Mucosa of descending colon (tissue), 3 donors: ENCODE results near the gene NXF2B. TPM values are rescaled to one million over a fixed set of nuclear protein-coding genes. Genes with fewer than 3 reads are reported as not detected.

Experiments used
- ATAC-seq: fragments of 200-7000 bp; cut with Tn5 transposase; one replicate; pipeline ENCODE4 v1.9.1; 2020; ENCODE audit warnings: mild to moderate bottlenecking, moderate library complexity
- DNase-seq, 3 donors: peaks; one replicate each; pipeline ENCODE4 v3.0.0-alpha.2; 2020
- H3K36me3 ChIP-seq: fragments of 200-600 bp; one replicate; pipeline ENCODE4 v1.8.0; 2021; ENCODE audit warnings: low read depth, mild to moderate bottlenecking
- H3K4me1 ChIP-seq: fragments of 200-600 bp; one replicate; pipeline ENCODE4 v1.8.0; 2021; ENCODE audit warnings: low read depth, mild to moderate bottlenecking
- H3K4me3 ChIP-seq: fragments of 200-600 bp; one replicate; pipeline ENCODE4 v1.8.0; 2021; ENCODE audit warnings: mild to moderate bottlenecking
- H3K9me3 ChIP-seq: fragments of 200-600 bp; one replicate; pipeline ENCODE4 v1.8.0; 2021; ENCODE audit warnings: mild to moderate bottlenecking
- CTCF ChIP-seq: fragments of 200-600 bp; IDR thresholded peaks from one replicate; pipeline ENCODE4 v1.8.0; 2022; ENCODE audit warnings: antibody characterized with exemption, mild to moderate bottlenecking
- intact Hi-C, 2 donors: fragments of 100-400 bp; cut with DNase I in 1 of 2; cut with micrococcal nuclease in 1 of 2; formaldehyde crosslinking; loops; one replicate each; pipeline versions ENCODE4 v1.11.0 to v1.11.1; 2022; cut with DNase I, micrococcal nuclease
- total RNA-seq, 3 donors: library from RNA; stranded (reverse); fragmentation: NEBNext Ultra II Directional in 2 of 3; extraction: Animal tissue kit (Norgen Biotek cat#: 25700) in 2 of 3; gene quantifications; one replicate each; pipeline versions ENCODE4 v1.2.1 to v1.2.4, GENCODE V29; 2021 to 2023
- donor health status: DM: no; HTN: no; CAD: no; lungs with moderate emphysema.
- donor health status: DM: no; HTN: no; CAD: no.
- donor health status: DM: no; HTN: yes; CAD: no.

The NXF2B gene
- total RNA-seq, 3 donors from 2014 or later: not detected

GRCh38 chrX:102339312-102340298, 100.2 kb downstream of the NXF2B start:
- intact Hi-C loops: no loop called here
- no peak overlapping the region for H3K4me3 ChIP-seq
- no peaks in the 10 kb centered on the region for H3K4me1 ChIP-seq
- TF ChIP-seq CTCF: no peak
- DNase-seq: peak in 1 of 3 donors; percentile 37
- no peak for ATAC-seq
- no peaks in the 10 kb centered on the region for H3K36me3 ChIP-seq
- H3K9me3 ChIP-seq: no peaks in the 10 kb centered on the region

GRCh38 chrX:102338162-102338561, 101.6 kb downstream of the NXF2B start:
- DNase-seq (peak in 1 of 3 donors; percentile 10), ATAC-seq (no peak)
- Histone ChIP-seq H3K4me3 (no peak overlapping the region), H3K9me3 (no peaks in the 10 kb centered on the region), H3K4me1 (no peaks in the 10 kb centered on the region), H3K36me3 (no peaks in the 10 kb centered on the region)
- intact Hi-C loops: no loop called here
- TF ChIP-seq CTCF: no peak

Other genes starting within 250 kb of the NXF2B start
- gene TCP11X1, start 224.7 kb downstream of the NXF2B start, total RNA-seq: not detected
- not detected for gene NXF2, start 192.8 kb downstream of the NXF2B start, total RNA-seq
- gene TCP11X2, start 31.8 kb upstream of the NXF2B start, total RNA-seq: not detected
- under 1 TPM in 1 of 3 donors, not detected in 2; 0.47 TPM for gene TMSB15A, start 76.7 kb upstream of the NXF2B start, total RNA-seq
- gene ARMCX5, start 159.5 kb upstream of the NXF2B start, total RNA-seq: 10 to 100 TPM in 2 of 3 donors, 1 to 10 TPM in 1; 5.5 to 13.9 (median 13.1) TPM
- gene GPRASP1, start 211.5 kb upstream of the NXF2B start, total RNA-seq: 10 to 100 TPM in 1 of 3 donors, 1 to 10 TPM in 2; 3.4 to 29.6 (median 3.7) TPM